Omental fat pad (tissue), 4 donors: Measurements from ENCODE around the gene ZNF350. TPM values are rescaled to one million over a fixed set of nuclear protein-coding genes. Genes with fewer than 3 reads are reported as not detected.
"Not testable (repeated sequence)": the region's sequence is repeated elsewhere in the genome, so short reads cannot be mapped to it uniquely, and the experiment has no call there.

Experiments
- ATAC-seq: fragments of 150-250 bp; one replicate; pipeline ENCODE4 v1.9.1; 2016; ENCODE audit warnings: mild to moderate bottlenecking, moderate library complexity; ENCODE audit not compliant: low FRiP score
- DNase-seq: peaks from one replicate; pipeline ENCODE4 v3.0.0-alpha.2; 2019; ENCODE audit warnings: low spot score
- CTCF ChIP-seq, 3 donors: fragments of 450-650 bp; IDR thresholded peaks; one replicate each; pipeline ENCODE4 v1.5.1; 2016 to 2017; ENCODE audit warnings: antibody characterized with exemption in 3 of 3, mild to moderate bottlenecking in 3 of 3, moderate library complexity in 2 of 3
- total RNA-seq, 4 donors: library from RNA; depleted of rRNA; stranded (reverse); fragments of >200 nt; gene quantifications; one replicate each; pipeline ENCODE4 v1.1.0, GENCODE V29; 2016

ZNF350 gene
- 10 to 100 TPM in 1 of 4 donors, 1 to 10 TPM in 3; 8.3 to 15.4 (median 8.7) TPM for total RNA-seq

- DNase-seq (peak; percentile 92), ATAC-seq (peak; percentile 93)
- no peak for TF ChIP-seq CTCF (IDR thresholded peaks at IDR 0.05)
Observed at GRCh38 chr19:51986309-51987291, at the start of gene ZNF350. Gene ZNF350, minus strand, starts transcription at chr19:51986840. Its CDS starts 12,480 bp downstream, at chr19:51974360.

- no peak for DNase-seq
- no peak for TF ChIP-seq CTCF (IDR thresholded peaks at IDR 0.05)
- no peak for ATAC-seq
Observed at GRCh38 chr19:52034051-52034728, 47.5 kb upstream of the ZNF350 start.

- no peak for TF ChIP-seq CTCF (IDR thresholded peaks at IDR 0.05)
- ATAC-seq (peak; percentile 20), DNase-seq (no peak)
Observed at GRCh38 chr19:52028780-52029123, 42.1 kb upstream of the ZNF350 start.

- peak; percentile 68 for DNase-seq
- TF ChIP-seq CTCF (IDR thresholded peaks at IDR 0.05) = no peak
- peak; percentile 96 for ATAC-seq
Observed at GRCh38 chr19:52028027-52028779, 41.6 kb upstream of the ZNF350 start, which contains the start of gene ZNF614. Gene ZNF614, minus strand, starts transcription at chr19:52028379. Its CDS starts 2,634 bp downstream, at chr19:52025745.

GRCh38 chr19:52026255-52026990, 39.8 kb upstream of the ZNF350 start:
- not testable (repeated sequence) for ATAC-seq, DNase-seq

GRCh38 chr19:52024478-52024877, 37.8 kb upstream of the ZNF350 start:
- not testable (repeated sequence) for DNase-seq, ATAC-seq

- no peak for TF ChIP-seq CTCF (IDR thresholded peaks at IDR 0.05)
- DNase-seq = no peak
- ATAC-seq = no peak
Observed at GRCh38 chr19:52022193-52022592, 35.6 kb upstream of the ZNF350 start.
